ENCODE results near the gene AVP. TPM values are rescaled to one million over a fixed set of nuclear protein-coding genes. Genes with fewer than 3 reads are reported as not detected.

The AVP gene
- total and polyA plus RNA-seq, 2 of the 13 experiments (the other 11 are each of a cell fraction or from before 2014, with no cell fraction given) = 0.12 TPM; not detected in 1

GRCh38 chr20:3045816-3046676 is 38.5 kb downstream of the AVP start, which contains the start of gene MRPS26 (continued):
- TF ChIP-seq BCLAF1 (IDR thresholded peaks at IDR 0.05) (no peak), SMAD9 (CRISPR knock-in tag; IDR thresholded peaks at IDR 0.05) (peak; percentile 83; the same call in 1 of the 2 replicates), ELF4 (CRISPR knock-in tag; IDR thresholded peaks at IDR 0.05; ENCODE audit: borderline replicate concordance) (peak; percentile 98), FLYWCH1 (CRISPR knock-in tag; IDR thresholded peaks at IDR 0.05) (peak; percentile 87; the same call in 1 of the 2 replicates), ZNF3 (CRISPR knock-in tag; IDR thresholded peaks at IDR 0.05) (no peak), GFI1 (CRISPR knock-in tag; IDR thresholded peaks at IDR 0.05; ENCODE audit: borderline replicate concordance) (peak; percentile 71; the same call in 1 of the 2 replicates), ZNF629 (CRISPR knock-in tag; conservative IDR thresholded peaks at IDR 0.05) (peak; percentile 47; the same call in 1 of the 2 replicates), LCORL (IDR thresholded peaks at IDR 0.05) (peak; percentile 37; the same call in 1 of the 2 replicates), LCORL (CRISPR knock-in tag; IDR thresholded peaks at IDR 0.05) (peak; percentile 80), E2F1 (CRISPR knock-in tag; IDR thresholded peaks at IDR 0.05) (peak; percentile 91), TAF15 (IDR thresholded peaks at IDR 0.05; ENCODE audit: low read depth, low read length, poor library complexity, severe bottlenecking) (peak; percentile 20), ATF5 (CRISPR knock-in tag; IDR thresholded peaks at IDR 0.05; ENCODE audit: low read depth) (peak; percentile 47; the same call in 1 of the 2 replicates), ZNF749 (CRISPR knock-in tag; IDR thresholded peaks at IDR 0.05; ENCODE audit: borderline replicate concordance) (peak; percentile 97), BORCS8-MEF2B (CRISPR knock-in tag; IDR thresholded peaks at IDR 0.05) (peak; percentile 90), REXO4 (CRISPR knock-in tag; IDR thresholded peaks at IDR 0.05; ENCODE audit: borderline replicate concordance) (peak; percentile 91), IRF9 (CRISPR knock-in tag; IDR thresholded peaks at IDR 0.05; ENCODE audit: borderline replicate concordance) (peak; percentile 93), ESRRA (CRISPR knock-in tag; IDR thresholded peaks at IDR 0.05; ENCODE audit: low read depth) (peak; percentile 66; the same call in 1 of the 2 replicates), ETV6 (CRISPR knock-in tag; conservative IDR thresholded peaks at IDR 0.05) (peak; percentile 96), FOSL1 (CRISPR knock-in tag; IDR thresholded peaks at IDR 0.05; ENCODE audit: borderline replicate concordance) (peak; percentile 59; the same call in 1 of the 2 replicates), ZNF570 (CRISPR knock-in tag; IDR thresholded peaks at IDR 0.05; ENCODE audit: borderline replicate concordance) (no peak), ZNF350 (CRISPR knock-in tag; IDR thresholded peaks at IDR 0.05; ENCODE audit: borderline replicate concordance, low read depth) (peak; percentile 57; the same call in 1 of the 2 replicates), EZH2 (conservative IDR thresholded peaks at IDR 0.05; ENCODE audit: low read depth, low read length) (no peak), TP53 (CRISPR knock-in tag; conservative IDR thresholded peaks at IDR 0.05) (peak; percentile 79; the same call in 1 of the 2 replicates)

All from HepG2 (cell line).